Gastroesophageal sphincter (tissue), 3 donors: ENCODE measurements around the gene SNRPB.

ENCODE experiments used
- CTCF ChIP-seq, 4 experiments: fragments of 200-600 bp in 2 of 4; fragments of 450-650 bp in 2 of 4; sonication (generic) in 1 of 4; IDR thresholded peaks; one replicate each; pipeline ENCODE4 v1.5.1; 2017 to 2019; ENCODE audit warnings: antibody characterized with exemption in 4 of 4, mild to moderate bottlenecking in 2 of 4, moderate library complexity in 2 of 4
- POLR2A ChIP-seq, 2 donors: fragments of 450-650 bp; IDR thresholded peaks; one replicate each; pipeline ENCODE4 v1.6.1; 2017; ENCODE audit warnings: antibody characterized with exemption in 2 of 2, mild to moderate bottlenecking in 2 of 2, moderate library complexity in 1 of 2

- TF ChIP-seq POLR2A (IDR thresholded peaks at IDR 0.05) (peak; percentile 45 to 57), CTCF (IDR thresholded peaks at IDR 0.05) (peak in 1 of 4 experiments; percentile 6)
Observed at GRCh38 chr20:2508631-2509467, 38.3 kb upstream of the SNRPB start, which contains the start of gene ZNF343.
